WTC11 (cell line): Measurements from ENCODE around the gene TAF10. TPM values are rescaled to one million over a fixed set of nuclear protein-coding genes. Genes with fewer than 3 reads are reported as not detected.

Experiments used
- ATAC-seq: fragments of 200-7000 bp; cut with Tn5 transposase; 2 replicates; pipeline ENCODE4 v1.10.0; 2021; ENCODE audit warnings: mild to moderate bottlenecking, moderate library complexity
- CTCF ChIA-PET: fragments of 300-600 bp; sonication (Branson Sonifier 250); formaldehyde crosslinking; loops from one replicate; lab custom pipeline; 2021; ENCODE audit warnings: antibody characterized with exemption; lab: Charles Lee
- POLR2A ChIA-PET: fragments of 350-600 bp; sonication (Branson Sonifier 250); formaldehyde crosslinking; loops from one replicate; lab custom pipeline; 2021; ENCODE audit warnings: antibody characterized with exemption; lab: Charles Lee
- DNase-seq: peaks from one replicate; pipeline ENCODE4 v3.0.0; 2021; ENCODE audit warnings: low spot score
- H3K27ac Mint-ChIP-seq: 2 replicates; pipeline ENCODE4 v1.8.0; 2021; ENCODE audit warnings: mixed read lengths
- H3K27me3 Mint-ChIP-seq: 2 replicates; pipeline ENCODE4 v1.8.0; 2021; ENCODE audit warnings: low read depth, mild to moderate bottlenecking, moderate library complexity, mixed read lengths
- H3K36me3 Mint-ChIP-seq: 2 replicates; pipeline ENCODE4 v1.8.0; 2021; ENCODE audit warnings: mixed read lengths
- H3K4me1 Mint-ChIP-seq: 2 replicates; pipeline ENCODE4 v1.8.0; 2022; ENCODE audit warnings: mixed read lengths
- H3K4me3 Mint-ChIP-seq: 2 replicates; pipeline ENCODE4 v1.8.0; 2021; ENCODE audit warnings: mild to moderate bottlenecking, moderate library complexity, mixed read lengths
- H3K9me3 Mint-ChIP-seq: 2 replicates; pipeline ENCODE4 v1.8.0; 2021; ENCODE audit warnings: mixed read lengths
- ARID4B ChIP-seq: sonication (generic); formaldehyde crosslinking; IDR thresholded peaks from 2 replicates; pipeline ENCODE4 v1.8.0; 2023; ENCODE audit warnings: missing genetic modification reagents, mild to moderate bottlenecking, borderline replicate concordance
- FOXK1 ChIP-seq: sonication (generic); formaldehyde crosslinking; IDR thresholded peaks from 2 replicates; pipeline ENCODE4 v1.8.0; 2022; ENCODE audit warnings: mild to moderate bottlenecking, moderate library complexity, missing genetic modification reagents
- HMGA2 ChIP-seq: fragments of 250-450 bp; sonication (Bioruptor Pico); IDR thresholded peaks from 2 replicates; pipeline ENCODE4 v1.4.0; 2021; ENCODE audit warnings: mild to moderate bottlenecking, moderate library complexity
- MXD4 ChIP-seq: fragments of 250-450 bp; sonication (Bioruptor Pico); IDR thresholded peaks from 2 replicates; pipeline ENCODE4 v1.8.0; 2021; ENCODE audit warnings: mild to moderate bottlenecking, moderate library complexity, borderline replicate concordance
- MYBL2 ChIP-seq: sonication (generic); formaldehyde crosslinking; IDR thresholded peaks from 2 replicates; pipeline ENCODE4 v1.8.1; 2023; ENCODE audit warnings: mild to moderate bottlenecking, moderate library complexity, missing genetic modification reagents
- NR3C1 ChIP-seq: sonication (generic); formaldehyde crosslinking; conservative IDR thresholded peaks from 2 replicates; pipeline ENCODE4 v1.8.1; 2023; ENCODE audit warnings: low read depth, mild to moderate bottlenecking, missing genetic modification reagents
- SMAD4 ChIP-seq: sonication (generic); formaldehyde crosslinking; IDR thresholded peaks from 2 replicates; pipeline ENCODE4 v1.8.0; 2022; ENCODE audit warnings: mild to moderate bottlenecking, missing genetic modification reagents
- SOX15 ChIP-seq: fragments of 250-450 bp; sonication (Bioruptor Pico); IDR thresholded peaks from 2 replicates; pipeline ENCODE4 v1.9.0; 2021; ENCODE audit warnings: mild to moderate bottlenecking
- SP1 ChIP-seq: sonication (generic); formaldehyde crosslinking; conservative IDR thresholded peaks from 2 replicates; pipeline ENCODE4 v1.8.1; 2022; ENCODE audit warnings: missing genetic modification reagents
- USF1 ChIP-seq: sonication (generic); formaldehyde crosslinking; IDR thresholded peaks from 2 replicates; pipeline ENCODE4 v1.8.0; 2022; ENCODE audit warnings: mild to moderate bottlenecking, missing genetic modification reagents
- ZNF219 ChIP-seq: sonication (generic); formaldehyde crosslinking; IDR thresholded peaks from 2 replicates; pipeline ENCODE4 v1.8.0; 2023; ENCODE audit warnings: missing genetic modification reagents, mild to moderate bottlenecking, borderline replicate concordance
- ZNF425 ChIP-seq: fragments of 250-450 bp; sonication (Bioruptor Pico); conservative IDR thresholded peaks from 2 replicates; pipeline ENCODE4 v1.9.0; 2021; ENCODE audit warnings: mild to moderate bottlenecking
- ZNF512 ChIP-seq: sonication (generic); formaldehyde crosslinking; IDR thresholded peaks from 2 replicates; pipeline ENCODE4 v1.8.1; 2022; ENCODE audit warnings: missing genetic modification reagents, borderline replicate concordance
- ZNF671 ChIP-seq: fragments of 250-450 bp; sonication (Bioruptor Pico); IDR thresholded peaks from 2 replicates; pipeline ENCODE4 v1.8.0; 2021; ENCODE audit warnings: mild to moderate bottlenecking
- total RNA-seq: library from RNA; stranded (reverse); gene quantifications from 3 replicates; pipeline ENCODE4 v1.2.3, GENCODE V29; 2021

TAF10 gene
- total RNA-seq, 1 experiment from 2014 or later: 165 TPM

- TF ChIP-seq ZNF425 (CRISPR knock-in tag) (no peak), ZNF671 (CRISPR knock-in tag) (no peak)
Observed at GRCh38 chr11:6563667-6564066, 48.3 kb downstream of the TAF10 start (continued).

GRCh38 chr11:6563121-6563619, 48.8 kb downstream of the TAF10 start:
- no peak overlapping the region for H3K4me3 Mint-ChIP-seq
- ChIA-PET POLR2A (no interaction called here), CTCF (interaction anchor here (1.1 to 1.4 kb wide), 2 partner anchors 32 to 200 kb away, joined by 3 to 5 read pairs; no protein-coding TSS in a partner anchor)
- TF ChIP-seq ARID4B (CRISPR knock-in tag) (no peak), ZNF219 (CRISPR knock-in tag) (no peak), NR3C1 (CRISPR knock-in tag) (no peak), SMAD4 (CRISPR knock-in tag) (no peak)
- H3K27ac Mint-ChIP-seq: no peak overlapping the region
- H3K36me3 Mint-ChIP-seq: no peaks in the 10 kb centered on the region
- ATAC-seq (peak; percentile 38; the same call in 1 of the 2 replicates), DNase-seq (no peak)
- no peaks in the 10 kb centered on the region for H3K9me3 Mint-ChIP-seq
- peaks cover 11% of the 10 kb centered on the region for H3K4me1 Mint-ChIP-seq
- no peaks in the 10 kb centered on the region for H3K27me3 Mint-ChIP-seq

- Mint-ChIP-seq H3K9me3 (no peaks in the 10 kb centered on the region), H3K27ac (no peak overlapping the region), H3K36me3 (no peaks in the 10 kb centered on the region), H3K4me3 (no peak overlapping the region), H3K4me1 (peaks cover 11% of the 10 kb centered on the region), H3K27me3 (no peaks in the 10 kb centered on the region)
- ChIA-PET CTCF (interaction anchor here (0.6 kb wide), 1 partner anchor 30 kb away, joined by 3 read pairs; no protein-coding TSS in a partner anchor), POLR2A (no interaction called here)
- ATAC-seq (no peak), DNase-seq (no peak)
- TF ChIP-seq SOX15 (no peak), ZNF219 (CRISPR knock-in tag) (no peak), MXD4 (CRISPR knock-in tag) (no peak), FOXK1 (CRISPR knock-in tag) (no peak), SMAD4 (CRISPR knock-in tag) (no peak), HMGA2 (CRISPR knock-in tag) (no peak), USF1 (no peak), SP1 (no peak), ZNF512 (CRISPR knock-in tag) (no peak), MYBL2 (CRISPR knock-in tag) (no peak)
Observed at GRCh38 chr11:6561288-6561687, 50.7 kb downstream of the TAF10 start.

Other genes starting within 250 kb of the TAF10 start
- gene SMPD1, start 221.7 kb downstream of the TAF10 start, total RNA-seq: 4.4 to 6.6 TPM (median 5.6 TPM) in 3 replicates
- gene APBB1, start 193.1 kb downstream of the TAF10 start, total RNA-seq: 32.1 to 33.1 TPM (median 32.7 TPM) in 3 replicates
- gene HPX, start 171.2 kb downstream of the TAF10 start, total RNA-seq: 1.4 to 2.4 TPM (median 1.7 TPM) in 3 replicates
- gene TRIM3, start 138.3 kb downstream of the TAF10 start, total RNA-seq: 16.6 to 21.3 TPM (median 19.0 TPM) in 3 replicates
- gene ARFIP2, start 130.9 kb downstream of the TAF10 start, total RNA-seq: 46.0 to 53.1 TPM (median 46.1 TPM) in 3 replicates
- gene TIMM10B, start 130.7 kb downstream of the TAF10 start, total RNA-seq: 35.8 to 42.6 TPM (median 36.1 TPM) in 3 replicates
- gene DNHD1, start 114.9 kb downstream of the TAF10 start, total RNA-seq: 10.5 to 11.5 TPM (median 10.9 TPM) in 3 replicates
- gene RRP8, start 8.6 kb downstream of the TAF10 start, total RNA-seq: 12.5 to 15.0 TPM (median 14.6 TPM) in 3 replicates
- gene ILK, start 8.4 kb downstream of the TAF10 start, total RNA-seq: 97.7 to 112 TPM (median 110 TPM) in 3 replicates
- gene TPP1, start 7.2 kb upstream of the TAF10 start, total RNA-seq: 36.2 to 51.4 TPM (median 44.8 TPM) in 3 replicates
- gene DCHS1, start 43.6 kb upstream of the TAF10 start, total RNA-seq: 11.5 to 14.2 TPM (median 12.6 TPM) in 3 replicates
- gene MRPL17, start 71.1 kb upstream of the TAF10 start, total RNA-seq: 68.1 to 77.1 TPM (median 70.1 TPM) in 3 replicates
- gene OR2AG2, start 159.8 kb upstream of the TAF10 start, total RNA-seq: 0.09 to 0.21 TPM (median 0.17 TPM) in 3 replicates
- not detected in 3 replicates for gene OR2AG1, start 170.8 kb upstream of the TAF10 start, total RNA-seq
- gene OR6A2, start 187.5 kb upstream of the TAF10 start, total RNA-seq: 0.07 to 0.27 TPM (median 0.07 TPM) in 3 replicates
- not detected in 3 replicates for gene OR10A5, start 233.5 kb upstream of the TAF10 start, total RNA-seq